NCI-H2196 treated with DMSO at 0.1 percent for 48 hours (cell line): Measurements from ENCODE around the gene SLC25A1.
"Not testable (repeated sequence)": the region's sequence is repeated elsewhere in the genome, so short reads cannot be mapped to it uniquely, and the experiment has no call there.

Experiments used
- DNase-seq: peaks from one replicate; lab custom pipeline; 2025; ENCODE audit not compliant: unreplicated experiment; lab: John Stamatoyannopoulos, UW

The SLC25A1 gene

DNA sequence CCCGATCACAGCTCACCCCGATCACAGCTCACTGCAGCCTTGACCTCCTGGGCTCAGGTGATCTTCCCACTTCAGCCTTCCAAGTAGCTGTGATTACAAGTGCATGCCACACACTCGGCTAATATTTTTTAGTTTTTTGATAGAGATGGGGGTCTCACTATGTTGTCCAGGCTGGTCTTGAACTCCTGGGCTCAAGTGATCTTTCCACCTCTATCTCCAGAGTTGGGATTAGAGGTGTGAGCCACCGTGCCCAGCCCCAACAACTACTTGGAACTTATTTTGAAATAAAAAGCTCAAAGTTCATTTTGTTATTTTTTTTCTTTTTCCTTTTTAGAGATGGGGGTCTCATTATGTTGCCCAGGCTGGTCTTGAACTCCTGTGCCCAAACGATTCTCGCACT, 27.8 kb upstream of the SLC25A1 start:
- no peak for DNase-seq

DNA sequence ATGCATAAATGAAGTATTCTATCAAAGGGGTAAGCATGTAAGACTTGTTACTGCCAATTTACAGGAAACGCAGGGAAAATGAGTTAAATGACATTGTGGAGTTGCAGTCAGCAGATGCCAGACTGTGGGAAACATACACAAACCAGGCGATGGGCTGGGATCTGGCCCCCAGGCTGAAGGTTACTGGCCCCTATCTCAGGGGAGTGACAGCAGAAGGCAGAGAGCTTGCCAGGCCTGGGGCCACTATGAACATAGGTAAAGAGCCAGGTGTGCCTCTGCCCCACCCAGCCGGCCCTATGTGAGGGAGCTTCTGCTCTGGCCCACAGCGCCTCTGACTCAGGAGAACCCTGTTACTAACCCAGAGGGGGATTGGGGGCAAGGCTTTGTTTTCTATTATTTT, 26.1 kb upstream of the SLC25A1 start:
- no peak for DNase-seq

DNA sequence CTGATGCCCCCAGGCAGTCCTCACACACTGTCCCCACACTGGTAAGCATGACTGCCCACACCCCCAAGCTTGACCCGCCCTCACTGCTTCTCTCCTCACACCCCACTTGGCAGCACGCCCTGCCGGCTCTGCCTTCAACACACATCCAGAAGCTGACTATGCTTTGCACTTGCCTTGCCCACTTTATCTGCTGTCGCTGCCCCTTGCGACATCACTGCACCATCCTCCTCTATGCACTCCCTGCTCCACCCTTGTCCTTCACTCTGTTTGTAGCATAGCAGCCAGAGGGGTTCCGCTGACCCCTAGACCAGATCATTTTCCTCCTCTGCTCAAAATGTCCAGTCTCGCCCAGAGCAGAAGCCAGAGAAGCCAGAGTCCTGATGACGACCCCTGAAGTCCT, 25.3 kb upstream of the SLC25A1 start:
- DNase-seq, result no peak

DNA sequence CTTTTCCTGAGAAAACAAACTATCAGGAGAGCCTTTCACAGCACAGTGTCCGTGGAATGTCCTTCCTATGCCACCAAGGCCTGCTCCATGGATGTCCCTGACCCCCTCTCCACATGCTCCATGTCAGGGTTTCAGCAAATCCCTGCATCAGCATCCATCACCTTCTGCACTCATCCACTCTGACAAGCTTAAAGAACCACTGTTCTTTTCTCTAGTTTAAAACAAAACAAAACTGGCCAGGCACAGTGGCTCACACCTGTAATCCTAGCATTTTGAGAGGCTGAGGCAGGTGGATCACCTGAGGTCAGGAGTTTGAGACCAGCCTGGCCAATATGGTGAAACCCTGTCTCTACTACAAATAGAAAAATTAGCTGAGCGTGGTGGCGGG, 24.3 kb upstream of the SLC25A1 start:
- DNase-seq, result not testable (repeated sequence)

DNA sequence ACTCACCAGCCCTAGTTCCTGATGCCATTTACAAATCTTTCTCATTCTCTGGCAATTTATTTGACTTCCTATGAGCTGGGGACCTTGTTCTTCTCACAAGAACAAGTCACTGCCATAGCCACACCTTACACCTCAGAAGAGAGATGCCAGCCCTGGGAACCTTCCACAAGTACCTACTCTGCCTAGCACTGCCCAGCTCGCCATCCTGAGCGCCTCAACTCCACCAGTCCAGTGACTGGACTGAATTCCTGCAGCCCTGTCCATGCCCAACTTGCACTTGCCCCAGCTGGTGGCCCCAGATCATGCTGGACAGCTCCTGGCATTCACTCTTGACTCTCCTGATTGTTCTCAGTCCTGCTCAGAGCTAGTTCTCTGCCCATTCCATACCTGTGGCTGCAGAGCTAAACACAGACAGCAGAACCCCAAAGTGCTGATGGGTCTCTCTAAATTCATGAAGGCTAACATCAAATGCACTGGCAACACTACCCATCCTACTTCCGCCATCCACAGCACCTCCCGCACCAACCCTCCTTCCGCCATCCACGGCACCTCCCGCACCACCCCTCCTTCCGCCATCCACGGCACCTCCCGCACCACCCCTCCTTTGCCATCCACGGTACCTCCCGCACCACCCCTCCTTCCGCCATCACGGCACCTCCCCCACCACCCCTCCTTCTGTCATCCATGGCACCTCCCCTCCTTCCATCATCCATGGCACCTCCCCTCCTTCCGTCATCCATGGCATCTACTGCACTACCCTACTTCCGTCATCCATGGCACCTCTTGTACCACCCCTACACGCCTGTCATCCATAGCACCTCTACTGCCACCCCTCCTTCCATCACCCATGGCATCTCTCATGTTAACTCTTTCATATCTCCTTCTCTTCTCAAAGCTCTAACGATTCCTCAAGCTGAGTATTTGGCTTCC, 23.6 kb upstream of the SLC25A1 start:
- DNase-seq, result no peak

DNA sequence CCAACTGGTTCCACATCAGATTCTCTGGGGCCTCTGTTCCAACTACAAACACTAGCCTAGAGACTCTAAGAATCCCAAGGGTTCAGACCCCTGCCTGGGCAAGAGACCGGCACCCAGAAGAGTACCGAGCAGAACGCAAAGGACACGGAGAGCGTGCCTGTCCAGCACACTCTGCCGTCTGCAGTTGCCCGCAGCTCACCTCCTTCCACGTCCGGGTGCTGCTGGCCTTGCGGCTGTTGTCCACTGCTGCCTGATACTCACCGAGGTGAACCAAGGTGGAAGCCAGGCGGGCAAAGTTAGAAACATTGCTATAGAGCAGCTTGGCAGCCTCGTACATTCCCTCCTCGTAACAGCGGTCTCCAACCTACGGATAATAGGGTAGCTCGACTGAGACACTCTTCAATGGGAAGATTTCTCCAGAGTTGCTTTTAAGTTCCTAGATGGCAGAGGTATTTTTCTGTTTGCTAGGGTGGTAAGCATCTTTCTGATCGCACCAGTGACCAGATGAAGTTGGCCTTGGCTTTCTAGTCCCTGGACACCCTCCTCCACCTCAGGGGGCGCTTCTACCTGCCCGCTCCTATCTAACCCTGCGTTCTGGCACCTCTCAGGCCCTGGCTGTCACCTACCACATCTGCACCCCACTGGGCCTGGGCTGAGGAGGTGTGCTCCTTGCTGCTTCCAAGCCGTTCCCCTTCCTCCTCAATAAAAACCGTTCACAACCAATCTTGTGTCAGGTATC, 22.8 kb upstream of the SLC25A1 start:
- DNase-seq, result no peak

DNA sequence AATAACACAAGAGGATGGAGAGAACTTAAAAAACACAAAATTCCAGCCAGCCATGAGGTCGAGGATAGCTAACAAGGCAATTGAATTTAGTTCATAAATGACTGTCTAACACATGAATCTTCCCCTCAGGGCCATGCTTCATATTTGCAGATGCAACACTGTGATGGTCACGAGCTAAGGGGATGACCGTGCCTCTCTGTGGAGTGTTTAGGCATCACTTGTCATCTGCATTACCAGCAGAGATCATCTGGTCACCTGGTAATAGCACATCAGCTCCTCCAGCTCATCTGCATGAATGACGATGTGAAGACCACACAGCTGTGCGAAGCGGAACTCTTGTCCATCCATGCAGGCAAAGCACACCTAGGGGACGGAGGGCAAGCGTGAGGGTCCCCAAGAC, 20.9 kb upstream of the SLC25A1 start:
- DNase-seq, result no peak

DNA sequence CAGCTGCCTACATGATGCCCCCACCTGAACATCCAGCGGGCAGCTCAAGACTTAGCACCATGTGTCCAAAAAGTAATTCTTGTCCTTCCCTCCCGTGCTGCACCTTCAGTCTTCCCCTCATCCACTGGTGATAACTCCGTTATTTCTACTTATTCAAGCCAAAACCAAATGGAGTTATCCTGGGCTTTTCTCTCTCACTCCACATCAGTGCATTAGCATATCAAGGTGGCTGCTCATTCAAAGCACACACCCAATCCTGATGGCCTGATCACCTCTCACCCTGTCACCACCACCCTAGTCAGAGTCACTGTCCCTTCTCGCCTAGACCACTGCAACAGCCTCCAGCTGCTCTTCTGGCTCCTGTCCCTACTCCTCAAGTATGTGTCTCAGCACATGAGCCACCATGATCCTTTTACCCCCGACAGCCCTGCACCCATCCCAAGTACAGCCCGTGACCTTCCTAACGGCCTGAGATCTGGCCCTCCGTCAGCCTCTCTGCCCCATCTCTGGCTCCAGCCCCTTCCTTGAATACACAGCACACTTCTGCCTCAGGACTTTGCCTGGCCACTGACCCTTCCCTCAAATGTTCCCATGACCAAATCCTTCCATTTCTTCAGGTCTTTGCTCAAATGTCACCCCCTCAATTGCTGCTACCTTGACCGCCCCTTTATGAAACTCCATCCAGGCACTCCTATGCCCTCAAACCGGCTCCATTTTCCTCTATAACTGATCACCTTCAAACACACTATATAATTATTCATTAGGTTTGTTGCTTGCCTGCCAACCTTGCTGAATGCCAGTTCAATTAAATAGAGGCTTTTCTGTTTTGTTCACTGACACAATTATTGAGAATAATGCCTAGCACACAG, 19.7 kb upstream of the SLC25A1 start:
- DNase-seq, result no peak

DNA sequence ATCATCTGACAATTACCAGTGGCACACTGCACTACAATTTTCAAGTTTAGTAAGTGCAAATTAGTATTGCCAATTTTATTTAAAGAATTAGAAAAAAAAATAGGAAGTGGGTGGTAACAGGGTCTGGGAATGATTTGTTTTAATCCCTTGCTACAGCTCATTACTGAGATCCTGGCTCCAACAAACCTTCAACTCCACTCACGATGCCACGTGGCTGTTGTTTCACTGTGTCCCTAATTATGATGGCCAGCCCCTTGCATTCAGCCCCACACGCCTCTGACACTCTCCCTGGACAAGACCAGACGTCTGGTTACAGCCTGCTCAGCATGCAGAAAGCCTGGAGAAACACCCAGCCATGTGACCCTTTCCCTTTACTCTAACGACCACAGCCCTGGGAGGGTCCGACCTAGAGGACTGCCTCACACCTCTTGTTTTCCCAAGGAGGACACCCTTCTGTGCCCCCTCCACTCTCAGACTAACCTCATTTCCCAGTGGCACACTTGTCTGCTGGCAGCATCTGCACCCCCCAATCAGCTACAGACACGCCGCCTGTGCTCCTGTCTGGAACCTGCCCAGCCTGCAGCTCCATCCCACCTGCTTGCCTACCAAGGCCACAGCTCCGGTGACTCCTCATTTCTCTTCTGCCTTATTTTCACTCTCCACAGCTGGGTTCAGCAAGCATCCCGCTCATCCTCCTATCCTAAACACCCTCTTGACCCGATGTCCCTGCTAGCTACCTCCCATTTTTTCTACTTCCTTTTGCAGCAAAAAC, 18.5 kb upstream of the SLC25A1 start:
- DNase-seq, result no peak

DNA sequence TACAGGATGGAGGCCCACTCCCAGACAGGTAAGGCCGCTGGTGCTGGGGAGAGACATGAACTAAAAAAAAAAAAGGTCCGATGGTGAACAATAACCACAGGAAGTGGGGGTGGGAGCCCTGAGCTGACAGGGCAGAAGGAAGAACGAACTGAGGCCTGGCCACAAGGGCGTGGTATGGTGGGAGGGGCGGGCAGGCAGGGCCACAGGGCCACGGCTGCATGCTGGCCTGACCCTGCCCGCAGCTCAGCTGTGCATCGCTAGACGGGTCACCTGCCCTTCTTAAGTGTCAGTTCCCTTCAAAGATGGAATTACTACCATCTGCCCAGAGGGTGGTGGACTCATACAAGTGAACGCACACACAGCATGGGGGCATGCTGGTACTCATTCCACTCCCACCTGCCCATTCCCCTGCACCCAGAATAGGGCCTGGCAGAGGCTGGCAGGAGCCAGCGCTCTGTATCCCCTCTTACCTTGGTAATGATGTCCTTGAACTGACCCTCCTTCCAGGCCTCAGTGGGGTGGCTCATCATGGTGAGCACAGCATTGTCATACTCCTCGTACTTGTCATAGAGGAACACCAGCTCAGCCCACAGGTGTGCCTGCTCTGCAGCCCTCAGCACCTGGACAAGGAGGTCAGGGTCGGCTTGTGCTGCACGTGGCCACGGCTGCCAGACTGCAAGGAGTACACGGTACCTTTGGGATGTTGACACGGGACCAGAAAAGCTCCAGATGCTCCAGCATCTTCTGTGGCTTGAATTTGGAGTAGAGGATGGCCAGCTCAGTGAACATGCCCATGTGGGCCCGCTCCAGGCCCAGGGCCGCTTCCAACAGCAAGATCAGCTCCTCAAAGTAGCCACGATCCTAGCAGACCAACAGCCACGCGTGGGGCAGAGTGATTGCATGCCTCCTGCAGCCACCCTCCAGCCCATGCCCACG, 17.5 kb upstream of the SLC25A1 start:
- no peak for DNase-seq

DNA sequence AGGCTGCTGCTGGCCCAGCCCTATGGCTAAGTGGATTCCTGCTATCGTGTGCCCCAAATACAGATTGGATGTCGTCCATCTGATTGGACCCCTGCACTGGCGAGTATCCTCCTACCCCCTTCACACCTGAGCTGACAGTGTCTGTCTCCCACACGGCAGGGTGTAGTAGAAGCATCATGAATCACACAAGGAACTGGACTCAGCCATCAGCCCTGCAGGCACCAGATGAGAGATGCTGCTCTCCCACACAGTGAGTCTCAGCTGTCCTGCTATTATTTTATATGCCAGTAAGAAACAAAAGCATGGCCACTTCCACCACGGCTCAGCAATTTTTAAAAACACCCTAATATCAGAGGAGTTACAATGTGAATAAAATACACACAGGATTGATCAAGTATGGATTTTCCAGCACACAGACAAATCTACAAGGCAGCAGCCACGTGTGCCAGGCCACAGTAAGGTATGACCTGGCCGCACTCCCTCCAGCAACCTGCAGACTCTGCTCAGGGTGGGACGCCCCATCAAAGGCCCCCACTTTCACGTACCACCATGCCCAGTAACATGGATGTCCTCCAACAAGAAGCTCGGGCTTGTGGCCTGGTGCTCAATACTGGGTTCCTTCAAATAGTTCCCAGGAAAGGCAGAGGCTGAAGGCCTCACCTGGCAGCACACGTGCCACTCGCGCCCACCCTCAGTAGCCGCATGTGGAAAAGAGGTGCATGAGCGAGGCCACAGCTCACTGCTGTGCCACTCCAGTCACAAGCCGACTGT, 16.4 kb upstream of the SLC25A1 start:
- no peak for DNase-seq

DNA sequence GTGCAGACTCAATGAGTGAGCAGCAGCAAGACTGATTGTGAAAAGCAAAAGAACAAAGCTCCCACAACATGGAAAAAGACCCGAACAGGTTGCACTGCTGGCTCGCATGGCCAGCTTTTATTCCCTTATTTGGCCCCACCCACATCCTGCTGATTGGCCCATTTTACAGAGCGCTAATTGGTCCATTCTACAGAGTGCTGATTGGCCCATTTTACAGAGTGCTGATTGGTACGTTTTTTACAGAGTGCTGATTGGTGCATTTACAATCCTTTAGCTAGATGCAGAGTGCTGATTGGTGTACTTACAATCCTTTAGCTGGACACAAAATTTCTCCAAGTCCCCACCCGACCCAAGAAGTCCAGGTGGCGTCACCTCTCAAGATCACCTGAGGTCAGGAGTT, 15.3 kb upstream of the SLC25A1 start:
- DNase-seq, result no peak

DNA sequence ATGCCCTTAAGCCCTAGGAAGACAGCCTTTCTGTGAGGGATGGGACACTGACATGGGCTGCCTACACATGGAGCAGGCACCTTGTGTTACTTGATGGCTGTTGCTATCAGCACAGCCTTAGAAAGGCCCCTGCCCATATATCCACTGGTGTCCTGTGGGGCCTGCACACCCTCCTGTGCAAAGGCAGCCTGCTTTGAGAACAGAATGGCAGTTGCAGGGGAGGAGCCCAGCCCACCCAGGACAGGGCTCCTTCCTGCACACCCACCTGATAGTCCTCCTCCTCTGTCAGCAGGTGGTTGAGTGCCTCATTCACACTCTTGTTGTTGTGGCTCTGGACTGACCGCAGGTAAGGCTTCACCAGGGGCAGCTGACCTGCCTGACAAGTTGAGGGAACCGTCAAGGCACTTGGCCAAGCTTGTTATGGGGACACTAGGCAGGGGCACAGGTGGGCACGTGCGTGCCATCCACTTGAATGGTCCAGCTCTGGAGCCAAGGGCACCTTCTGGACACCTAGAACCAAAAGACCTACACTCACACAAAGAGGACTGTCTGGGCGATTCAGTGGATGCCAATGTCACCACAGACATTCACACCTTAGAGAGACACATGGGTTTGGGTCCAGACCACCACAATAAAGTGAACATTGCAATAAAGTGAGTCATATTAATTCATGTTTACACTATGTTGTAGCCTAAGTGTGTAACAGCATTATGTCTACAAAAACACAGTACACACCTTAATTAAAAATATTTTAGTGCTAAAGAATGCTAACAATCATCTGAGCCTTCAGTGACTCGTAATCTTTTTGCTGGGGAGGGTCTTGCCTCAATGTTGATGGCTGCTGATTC, 9.4 kb upstream of the SLC25A1 start:
- DNase-seq, result no peak

DNA sequence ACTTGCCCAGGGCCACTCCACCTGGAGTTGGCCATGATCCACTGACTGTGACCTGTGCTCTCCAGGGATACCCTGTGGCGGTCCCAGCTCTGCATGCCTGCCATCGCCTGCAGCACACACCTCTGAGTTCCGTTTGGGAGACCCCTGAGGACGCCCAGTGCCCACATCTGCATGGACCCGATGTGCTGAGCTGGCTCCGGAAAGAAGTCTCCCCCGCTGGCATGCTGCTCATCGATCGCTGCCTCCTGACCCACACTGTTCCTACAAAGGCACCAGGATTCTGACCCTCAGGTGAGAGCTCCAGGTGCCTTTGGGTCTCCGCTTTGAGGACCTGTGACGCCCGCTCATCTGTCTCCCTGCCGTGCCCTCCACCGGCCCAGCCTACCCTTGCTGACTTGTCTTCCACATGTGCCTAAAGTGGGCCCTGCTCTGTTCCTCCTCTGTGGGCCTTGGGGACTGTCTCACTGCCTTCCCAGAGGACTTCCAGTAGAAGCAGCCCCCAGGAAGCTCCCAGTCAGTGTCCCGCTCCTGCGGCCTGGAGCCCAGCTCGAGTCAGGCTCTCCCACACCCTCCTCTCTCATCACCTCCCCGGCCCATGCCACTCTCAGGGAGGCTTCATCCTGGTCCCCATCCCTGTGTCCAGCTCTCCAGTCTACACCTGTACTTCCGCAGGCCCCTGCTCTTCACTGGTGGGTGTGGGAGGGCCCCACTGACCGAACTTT, 5.9 kb upstream of the SLC25A1 start:
- no peak for DNase-seq

DNA sequence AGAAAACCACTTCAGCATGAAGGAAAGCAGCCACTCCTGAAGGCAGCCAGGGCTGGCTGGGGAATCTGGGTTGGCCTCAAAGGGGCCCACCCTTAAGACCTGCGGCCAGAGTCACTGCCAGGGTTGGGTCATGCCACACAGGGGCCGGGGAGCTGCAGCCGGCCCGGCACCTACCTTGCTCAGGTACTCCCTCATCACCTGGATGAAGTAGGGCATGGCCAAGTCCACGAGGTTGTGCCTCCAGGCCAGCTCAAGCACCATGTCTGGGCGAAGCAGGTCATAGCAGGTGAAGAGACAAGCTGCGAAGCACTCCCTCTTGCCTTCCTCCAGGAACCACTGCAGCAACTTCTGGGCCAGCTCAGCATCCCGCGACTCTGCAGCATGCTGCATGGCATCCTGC, 4.7 kb upstream of the SLC25A1 start:
- DNase-seq, result no peak

DNA sequence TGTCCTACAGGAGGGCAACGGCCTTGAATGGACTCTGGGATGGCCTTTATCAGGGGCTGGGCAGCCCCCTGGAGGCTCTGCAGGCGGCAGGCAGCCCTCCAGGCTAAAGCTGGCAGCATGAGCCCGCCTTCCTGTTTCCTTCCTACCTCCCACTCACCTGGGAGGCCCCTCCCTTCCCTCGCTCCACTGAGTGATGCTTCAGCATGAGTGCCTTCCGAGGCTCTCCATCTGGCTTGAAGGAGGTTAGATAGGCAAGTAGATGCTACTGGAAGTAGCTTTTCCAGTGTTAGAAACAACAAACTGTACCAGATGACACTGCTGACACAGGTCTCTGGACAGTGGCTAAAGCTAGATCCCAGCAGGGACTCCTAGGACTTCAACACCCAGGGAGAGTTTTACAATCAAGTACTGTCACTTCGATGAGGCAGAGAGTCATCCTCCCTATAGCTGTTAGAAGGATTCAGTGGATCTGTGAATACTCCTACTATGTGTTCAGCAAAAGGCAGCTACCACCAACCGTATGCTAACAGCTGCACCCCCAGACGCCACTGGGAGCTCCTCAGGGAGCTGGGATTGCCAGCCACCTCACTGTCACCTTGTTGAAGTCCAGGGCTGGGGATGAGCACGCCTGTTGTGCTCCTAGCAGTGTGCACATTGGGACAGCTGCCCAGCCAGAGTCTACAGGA, 4.1 kb upstream of the SLC25A1 start:
- no peak for DNase-seq
